Stimulated activated CD4-positive, alpha-beta T cell treated with anti-CD3 and anti-CD28 coated beads, Interleukin-1b, Interleukin-23, amount 100 ng/mL, for 24 hours (primary cell): Measurements from ENCODE around the gene SENP8.

ENCODE experiments used
- DNase-seq, 4 experiments: peaks; one replicate each; pipeline ENCODE4 v3.0.0-alpha.2; 2020; ENCODE audit warnings: low read depth in 4 of 4, low spot score in 1 of 4

Gene SENP8

DNA sequence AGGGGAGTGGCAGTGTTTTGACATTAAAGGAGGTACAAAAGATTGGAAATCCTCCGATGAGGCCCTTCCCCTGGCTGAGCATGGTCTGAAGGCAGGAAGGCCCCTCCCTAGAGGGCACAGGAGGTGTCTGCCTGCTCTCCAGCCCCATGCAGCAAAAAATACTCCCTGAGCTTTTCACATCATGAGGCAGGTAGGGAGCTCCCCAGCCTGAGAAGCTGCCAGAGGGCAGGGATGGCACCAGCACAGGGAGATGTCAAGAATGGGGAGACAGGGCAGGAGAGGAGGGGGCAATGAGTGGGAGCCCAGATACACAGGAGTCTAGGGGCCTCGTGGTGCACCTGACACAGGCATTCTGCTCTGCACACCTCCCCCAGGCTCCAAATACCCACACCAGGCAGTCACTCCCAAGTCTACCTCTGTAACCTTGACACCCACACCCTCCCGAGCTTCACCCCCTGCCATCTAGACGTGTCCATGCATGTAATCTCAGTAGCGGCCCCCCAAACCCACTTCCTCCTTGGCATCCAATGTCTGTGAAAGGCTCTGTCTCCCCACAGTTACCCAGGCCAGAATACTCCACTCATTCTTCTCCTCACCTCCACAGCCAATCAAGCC, 56.5 kb downstream of the SENP8 start:
- DNase-seq, result no peak

DNA sequence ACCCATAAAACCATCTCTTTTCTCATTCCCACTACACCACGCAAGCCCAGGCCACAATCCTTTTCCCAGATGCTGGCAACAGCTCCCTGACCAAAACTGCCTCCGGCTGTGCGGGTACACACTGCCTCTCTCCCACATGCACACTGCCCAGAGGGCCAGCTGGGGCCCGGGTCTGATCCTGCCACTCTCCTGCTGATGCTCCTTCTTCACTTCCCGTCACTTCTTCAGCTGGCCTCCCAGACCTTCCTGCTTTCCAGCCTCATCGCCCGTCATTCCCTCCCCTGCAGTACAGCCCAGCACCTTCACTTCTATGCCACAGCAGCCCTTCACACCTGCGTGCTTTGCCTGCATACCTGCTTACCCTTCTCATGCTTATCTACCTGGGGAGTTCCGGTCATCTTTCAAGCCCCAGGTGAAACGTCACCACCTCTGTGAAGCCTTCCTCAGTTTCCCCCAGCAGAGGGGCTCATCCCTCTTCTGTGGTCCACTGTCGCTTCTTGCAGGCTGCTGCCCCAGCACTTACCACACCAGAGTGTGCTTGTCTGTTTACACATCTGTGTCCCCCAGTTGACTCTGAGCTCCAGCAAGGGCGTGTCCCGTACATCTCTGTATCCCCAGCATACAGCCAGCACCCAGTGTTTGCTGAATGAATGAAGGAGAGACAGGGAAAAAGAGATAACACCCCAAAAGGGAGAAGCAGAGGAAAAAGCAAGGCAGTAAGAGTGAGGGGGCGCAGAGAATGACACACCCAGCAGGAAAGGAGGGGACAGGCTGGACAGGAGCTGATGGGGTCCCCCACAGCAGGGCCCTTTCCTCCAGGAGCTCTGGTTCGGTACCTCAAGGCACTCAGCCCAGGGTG, 57.2 kb downstream of the SENP8 start:
- DNase-seq, result no peak

DNA sequence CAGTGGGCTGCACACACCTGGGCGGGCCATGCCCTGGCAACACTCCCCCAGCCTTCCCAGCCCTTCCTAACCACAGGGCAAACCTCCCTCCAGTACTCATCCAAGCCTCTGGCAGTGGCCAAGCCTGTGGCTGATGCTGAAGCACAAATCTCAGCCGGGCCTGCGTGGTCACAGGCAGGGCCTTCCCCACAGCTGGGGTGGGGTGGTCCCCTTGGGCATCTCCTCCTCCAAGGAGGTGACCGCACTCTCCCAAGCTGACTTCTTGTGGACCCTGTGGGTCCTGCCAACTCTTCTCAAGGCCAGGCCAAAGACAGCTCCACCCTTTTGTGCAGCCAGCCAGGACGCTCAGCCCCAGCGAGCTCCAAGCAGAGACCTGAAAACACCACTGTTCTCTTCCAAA, 58.0 kb downstream of the SENP8 start:
- DNase-seq, result no peak

DNA sequence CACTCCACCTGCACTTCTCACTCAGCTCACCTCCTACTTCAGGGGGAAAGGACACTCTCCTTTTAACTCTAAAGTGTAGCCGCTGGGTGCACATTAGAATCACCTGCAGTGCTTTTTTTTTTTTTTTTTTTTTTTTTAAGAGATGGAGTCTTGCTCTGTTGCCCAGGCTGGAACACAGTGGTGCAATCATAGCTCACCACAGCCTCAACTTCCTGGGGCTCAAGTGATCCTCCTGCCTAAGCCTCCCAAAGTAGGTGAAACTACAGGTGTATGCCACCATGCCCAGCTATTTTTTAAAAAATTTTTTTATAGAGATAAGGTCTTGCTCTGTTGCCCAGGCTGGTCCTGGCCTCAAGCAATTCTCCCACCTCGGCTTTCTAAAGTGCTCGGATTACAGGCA, 58.5 kb downstream of the SENP8 start:
- no peak for DNase-seq

DNA sequence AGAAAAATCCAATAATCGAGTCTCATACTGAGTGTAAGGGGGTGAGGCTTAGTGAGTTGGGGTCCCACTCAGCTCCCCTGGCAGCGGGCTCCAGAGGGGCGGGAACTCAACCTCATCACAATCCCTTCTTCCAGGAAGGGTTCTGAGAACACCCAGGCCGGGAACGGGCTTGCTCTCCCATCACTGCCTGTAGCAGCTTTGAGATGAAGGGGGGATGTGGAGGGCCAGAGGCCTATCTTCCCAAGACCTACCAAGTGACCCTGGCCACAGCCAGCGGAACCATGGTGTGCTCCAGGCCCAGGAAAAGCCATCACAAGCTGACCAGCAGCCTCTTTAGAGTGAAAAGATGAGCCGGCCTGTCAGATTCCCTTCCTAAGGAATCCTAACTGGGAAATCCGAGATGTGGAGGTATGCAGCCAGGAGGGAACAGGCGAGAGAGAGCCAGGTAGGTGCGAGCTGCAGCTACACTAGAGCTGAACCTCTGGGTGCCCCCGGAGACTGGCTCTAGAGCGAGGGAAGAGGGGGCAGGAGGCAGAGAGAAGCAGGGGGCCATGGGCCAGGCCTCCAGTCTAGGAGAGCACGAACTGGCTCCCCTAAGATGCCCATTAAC, 60.9 kb downstream of the SENP8 start:
- DNase-seq, result no peak

DNA sequence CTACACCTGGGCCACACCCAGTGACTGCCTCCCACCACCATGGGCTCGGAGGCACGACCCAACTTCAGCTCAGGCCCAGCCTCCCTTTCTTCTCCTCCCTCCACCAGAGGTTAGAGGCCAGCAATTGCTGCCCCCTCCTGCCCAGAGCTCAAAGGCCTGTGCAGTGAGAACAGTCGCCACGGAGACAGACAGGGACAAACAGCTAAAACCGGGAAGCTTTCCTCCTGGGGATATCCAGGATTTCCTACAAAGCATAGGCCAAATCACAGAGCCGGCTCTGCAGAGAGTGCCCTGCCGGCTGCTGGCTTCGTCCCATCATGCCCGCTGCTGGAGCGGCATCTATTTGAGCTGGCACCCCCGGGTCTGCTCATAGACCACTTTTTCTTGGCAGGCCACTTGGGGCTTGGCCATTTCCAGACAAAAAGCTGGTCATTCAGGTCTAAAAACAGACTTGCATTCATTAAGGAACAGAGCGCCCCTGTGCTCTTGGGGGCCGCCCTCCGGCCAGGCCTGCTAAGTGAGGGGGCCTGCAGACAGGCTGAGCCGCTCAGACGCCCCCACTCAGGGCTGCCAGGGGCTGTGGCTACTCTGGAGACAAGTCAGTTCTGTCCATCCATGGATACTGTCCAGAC, 61.9 kb downstream of the SENP8 start:
- no peak for DNase-seq

- DNase-seq, result no peak
These were observed 62.6 kb downstream of the SENP8 start for GRCh38 chr15:72180761-72181324.

DNA sequence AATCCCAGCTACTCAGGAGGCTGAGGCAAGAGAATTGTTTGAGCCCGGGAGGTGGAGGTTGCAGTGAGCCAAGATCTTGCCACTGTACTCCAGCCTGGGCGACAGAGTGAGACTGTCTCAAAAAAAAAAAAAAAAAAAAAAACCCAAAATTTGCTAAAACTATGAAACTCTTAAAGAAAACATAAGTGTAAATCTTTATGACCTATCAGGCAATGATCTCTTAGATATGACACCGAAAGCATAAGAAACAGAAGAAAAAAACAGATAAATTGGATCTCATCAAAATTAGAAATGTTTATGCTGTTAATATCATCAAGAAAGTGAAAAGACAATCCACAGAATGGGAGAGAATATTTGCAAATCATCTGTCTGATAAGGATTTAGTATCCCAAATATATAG, 64.0 kb downstream of the SENP8 start:
- DNase-seq, result no peak

GRCh38 chr15:72182673-72183072, 64.5 kb downstream of the SENP8 start:
- DNase-seq, result no peak

- DNase-seq, result no peak
These were observed 65.6 kb downstream of the SENP8 start for GRCh38 chr15:72183781-72184164.

DNA sequence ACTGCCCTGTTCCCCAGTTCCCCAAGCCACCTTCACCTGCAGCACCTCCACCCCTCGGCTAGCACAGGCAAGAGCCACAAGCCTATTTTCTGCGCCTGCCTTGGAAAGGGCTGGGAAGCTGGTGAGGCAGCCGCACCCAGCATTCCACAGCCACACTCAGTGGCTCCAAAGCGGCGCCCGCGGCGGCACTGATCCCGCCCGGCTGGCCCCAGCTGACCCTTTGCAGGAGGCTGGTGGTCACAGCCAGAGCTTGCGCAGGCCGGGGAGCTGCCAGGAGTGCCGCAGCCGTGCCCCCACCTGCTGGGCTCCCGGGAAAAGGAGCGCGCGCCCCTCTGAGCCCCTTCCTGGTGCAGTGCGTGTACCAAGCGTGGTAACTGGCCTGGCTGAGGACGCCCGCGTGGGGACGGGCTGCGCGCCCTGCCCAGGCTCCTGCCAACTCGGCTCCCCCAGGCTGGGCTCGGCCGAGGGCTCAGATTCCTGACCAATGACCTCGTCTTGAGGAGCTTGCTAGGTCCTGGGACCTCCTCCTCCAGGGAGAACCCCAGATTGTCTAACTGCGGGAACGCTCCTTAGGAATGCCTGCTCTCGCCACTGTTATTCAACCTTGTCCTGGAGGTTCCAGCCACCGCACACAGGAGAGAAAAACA, 66.1 kb downstream of the SENP8 start:
- DNase-seq, result no peak

- no peak for DNase-seq
These were observed 71.2 kb downstream of the SENP8 start for GRCh38 chr15:72189250-72189902.

DNA sequence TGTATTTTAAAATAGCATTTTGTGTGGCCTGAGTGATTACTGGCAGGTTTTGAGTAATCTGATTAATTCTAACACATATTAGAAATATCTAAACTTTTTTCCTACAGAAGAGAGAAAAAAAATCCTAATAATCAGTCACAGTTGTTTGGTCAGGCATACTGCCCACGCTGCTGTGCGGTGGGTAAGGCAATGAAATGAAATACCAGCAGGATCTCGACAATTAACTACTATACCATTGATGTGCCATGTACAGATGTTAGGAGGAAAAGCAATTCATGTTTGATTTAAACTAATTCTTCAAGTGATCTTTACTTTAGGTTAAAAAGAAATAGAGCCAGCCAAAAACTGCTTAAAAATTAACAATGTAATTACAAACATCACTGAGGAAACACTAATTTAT, 74.2 kb downstream of the SENP8 start:
- DNase-seq, result no peak
